Effector CD4-positive, alpha-beta T cell (primary cell): Measurements from ENCODE around the gene GPR183.
"Not testable (repeated sequence)": the region's sequence is repeated elsewhere in the genome, so short reads cannot be mapped to it uniquely, and the experiment has no call there.

Source experiments
- DNase-seq: peaks from one replicate; pipeline ENCODE4 v3.0.0-alpha.2; 2020

GPR183 gene

DNA sequence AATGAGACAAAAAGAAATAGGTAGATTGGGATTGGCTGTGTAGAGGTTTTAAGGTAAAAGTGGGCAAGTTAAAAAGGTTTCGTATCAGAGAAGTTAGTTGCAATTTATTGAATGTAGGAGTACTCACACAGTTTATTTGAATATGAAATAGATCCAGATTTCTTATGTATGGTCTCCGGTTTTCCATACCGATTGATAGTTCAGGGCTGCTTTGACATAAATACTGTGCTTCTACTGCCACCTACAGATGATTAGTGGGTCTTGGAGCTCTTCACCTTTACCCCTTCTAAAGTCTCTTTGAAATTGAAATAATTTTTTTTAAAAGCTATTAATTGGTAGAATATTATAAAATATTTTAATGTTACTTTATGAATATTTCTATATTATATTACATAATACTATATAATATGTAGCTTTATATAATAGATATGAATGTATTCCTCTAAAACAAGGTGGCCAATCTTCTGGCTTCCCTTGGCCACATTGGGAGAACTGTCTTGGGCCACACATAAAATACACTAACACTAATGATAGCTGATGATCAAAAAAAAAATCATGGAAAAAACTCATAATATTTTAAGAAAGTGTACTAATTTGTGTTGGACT is 41.3 kb downstream of the GPR183 start:
- no peak for DNase-seq

DNA sequence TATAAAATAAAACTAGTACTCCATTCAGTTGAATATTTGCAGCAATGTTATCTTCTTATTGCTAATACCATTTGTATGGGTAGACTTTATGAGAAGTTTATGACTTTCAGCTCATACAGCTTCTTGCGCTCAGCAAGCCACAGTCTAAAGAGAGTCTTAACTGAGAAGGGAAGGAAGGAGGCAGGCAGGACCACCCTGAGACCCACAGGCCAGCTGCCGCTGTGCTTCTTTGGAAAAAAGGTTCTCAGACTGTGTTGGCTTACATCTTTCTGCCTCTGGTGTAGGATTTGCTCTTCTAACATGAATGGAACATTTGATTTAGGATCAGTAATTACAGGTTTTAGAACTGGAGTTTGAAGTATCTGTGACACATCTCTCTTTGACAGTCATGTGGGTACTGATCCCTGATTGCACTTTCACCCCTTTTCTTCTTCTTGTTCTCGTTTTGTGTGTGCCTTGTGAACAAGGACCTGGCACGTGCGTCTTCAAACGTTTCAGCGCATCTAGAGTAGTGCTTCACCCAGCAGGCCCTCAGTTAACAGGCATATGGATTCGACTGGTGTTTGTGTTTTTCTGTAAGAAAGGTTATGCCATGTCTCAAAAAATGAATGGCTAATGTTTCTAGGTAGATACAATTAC is 41.9 kb downstream of the GPR183 start:
- no peak for DNase-seq

DNA sequence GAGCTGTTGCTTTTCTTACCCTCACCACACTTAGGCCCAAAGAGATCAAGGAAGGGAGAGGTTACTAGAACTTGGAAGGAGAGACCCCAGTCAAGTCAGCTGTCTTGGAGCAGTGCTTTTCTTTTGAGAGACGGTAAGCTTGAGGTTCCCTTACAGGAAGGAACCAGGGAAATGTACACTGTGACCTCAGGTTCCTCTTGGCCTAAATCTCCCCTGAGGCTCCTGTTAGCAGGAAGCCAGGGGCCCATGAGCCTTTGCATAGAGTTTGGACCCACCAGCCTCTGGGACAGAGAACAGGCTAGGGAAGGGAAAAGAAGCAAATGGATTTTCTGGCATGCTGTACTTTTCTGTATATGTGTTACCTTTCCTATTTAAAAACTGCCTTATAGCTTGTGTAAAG is 43.1 kb downstream of the GPR183 start:
- DNase-seq: no peak

- no peak for DNase-seq
Observed at GRCh38 chr13:99263126-99263785, 43.9 kb downstream of the GPR183 start.

DNA sequence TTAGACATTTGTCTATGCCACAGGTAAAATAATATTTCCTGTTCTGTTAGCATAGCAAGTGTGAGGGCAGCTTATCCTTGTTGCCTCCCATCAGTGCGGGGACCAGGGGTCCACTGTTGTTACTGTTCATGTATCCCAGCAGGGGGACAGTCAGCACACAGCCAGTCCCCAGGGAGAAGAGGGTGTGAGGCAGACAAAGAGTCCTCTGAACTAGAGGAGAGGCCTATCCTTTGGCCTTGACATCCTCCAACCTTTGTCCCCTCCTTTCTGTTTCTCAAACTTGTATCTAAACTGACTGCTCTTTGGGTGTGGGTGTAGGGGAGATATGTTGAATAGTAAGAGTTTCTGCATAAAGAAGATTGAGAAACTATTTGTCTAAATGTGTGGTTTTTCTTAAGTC is 46.1 kb downstream of the GPR183 start:
- no peak for DNase-seq

GRCh38 chr13:99260216-99260615 is 47.0 kb downstream of the GPR183 start:
- DNase-seq: no peak

- no peak for DNase-seq
Observed at GRCh38 chr13:99258946-99259345, 48.3 kb downstream of the GPR183 start.

GRCh38 chr13:99258210-99258860 is 48.9 kb downstream of the GPR183 start, which contains the start of gene GPR18:
TSS of gene GPR18 (minus strand) at chr13:99258379. CDS start at chr13:99255872, 2,507 bp downstream.
- no peak for DNase-seq

- no peak for DNase-seq
Observed at GRCh38 chr13:99257291-99257690, 49.9 kb downstream of the GPR183 start.

GRCh38 chr13:99256709-99257108 is 50.5 kb downstream of the GPR183 start:
- no peak for DNase-seq

- DNase-seq: no peak
Observed at GRCh38 chr13:99256283-99256682, 50.9 kb downstream of the GPR183 start.

- DNase-seq: no peak
Observed at GRCh38 chr13:99255271-99255670, 51.9 kb downstream of the GPR183 start.

- no peak for DNase-seq
Observed at GRCh38 chr13:99254830-99255229, 52.4 kb downstream of the GPR183 start.

DNA sequence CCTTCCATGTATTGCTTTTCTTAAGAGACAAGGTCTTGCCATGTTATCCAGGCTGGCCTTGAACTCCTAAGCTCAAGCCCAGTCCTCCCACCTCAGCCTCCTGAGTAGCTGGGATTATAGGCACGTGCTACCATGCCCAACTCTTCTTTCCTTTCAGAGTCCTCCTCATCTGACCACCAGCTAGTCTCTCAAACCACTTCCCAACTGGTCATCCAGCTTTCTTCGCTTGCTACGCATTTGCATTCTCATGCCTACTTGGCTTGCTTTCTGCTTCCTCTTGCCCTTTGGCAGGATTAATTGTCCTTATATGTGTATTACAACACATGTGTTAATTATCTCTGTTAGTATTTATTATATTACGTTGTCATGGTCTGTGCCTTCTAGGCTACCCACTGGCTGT is 55.3 kb downstream of the GPR183 start:
- no peak for DNase-seq

DNA sequence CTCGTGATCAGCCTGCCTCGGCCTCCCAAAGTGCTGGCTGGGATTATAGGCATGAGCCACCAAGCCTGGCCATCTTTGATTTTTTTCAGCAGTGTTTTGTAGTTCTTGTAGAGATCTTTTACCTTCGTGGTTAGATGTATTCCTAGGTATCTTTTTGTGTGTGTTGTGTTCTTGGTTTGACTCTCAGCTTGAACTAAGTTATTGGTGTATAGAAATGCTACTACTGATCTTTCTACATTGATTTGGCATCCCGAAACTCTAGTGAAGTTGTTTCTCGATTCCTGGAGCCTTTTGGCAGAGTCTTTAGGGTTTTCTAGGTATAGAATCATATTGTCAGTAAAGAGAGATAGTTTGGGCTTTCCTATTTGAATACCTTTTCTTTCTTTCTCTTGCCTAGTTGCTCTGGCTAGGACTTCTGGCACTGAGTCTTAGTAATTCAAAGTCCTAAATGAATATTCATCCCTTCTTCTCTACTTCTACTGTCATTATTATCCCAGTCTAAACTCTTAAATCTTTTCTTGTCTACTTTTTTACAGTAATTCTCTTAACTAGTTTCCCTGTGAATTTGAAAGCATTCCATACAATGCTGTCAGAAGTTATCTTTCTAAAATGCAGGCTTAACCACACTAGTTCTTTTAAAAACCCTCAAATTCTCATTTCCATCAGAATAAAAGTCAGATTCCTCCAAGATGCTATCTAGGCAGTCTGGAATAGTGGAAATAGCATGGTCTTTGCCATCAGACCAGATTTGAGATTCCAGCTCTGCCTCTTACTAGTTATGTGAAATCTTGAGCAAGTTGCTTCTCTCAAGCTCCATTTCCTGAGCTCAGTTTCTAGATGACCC is 56.0 kb downstream of the GPR183 start:
- no peak for DNase-seq

- not testable (repeated sequence) for DNase-seq
Observed at GRCh38 chr13:99249606-99250005, 57.6 kb downstream of the GPR183 start.

GRCh38 chr13:99249178-99249577 is 58.0 kb downstream of the GPR183 start:
- not testable (repeated sequence) for DNase-seq

- no peak for DNase-seq
Observed at GRCh38 chr13:99246100-99246499, 61.1 kb downstream of the GPR183 start.
